ENCODE results near the gene MYO5C. TPM values are rescaled to one million over a fixed set of nuclear protein-coding genes. Genes with fewer than 3 reads are reported as not detected.

MYO5C gene
- total and polyA plus RNA-seq, 2 donors (not counting 1 experiment from before 2014, with no cell fraction given) = under 0.01 to 0.07 TPM

GRCh38 chr15:52258461-52258860 lies 37.1 kb downstream of the MYO5C start:
- Histone ChIP-seq H2AFZ (ENCODE audit: low read length) (no peak overlapping the region), H3K9ac (ENCODE audit: insufficient read depth, low read length) (no peak overlapping the region), H3K36me3 (ENCODE audit: control insufficient read depth, insufficient read depth, low read length) (no peaks in the 10 kb centered on the region), H3K27ac (ENCODE audit: insufficient read depth, low read length) (no peak overlapping the region), H4K20me1 (ENCODE audit: control insufficient read depth, extremely low read depth, insufficient read depth, low read length) (no peaks in the 10 kb centered on the region), H3K9me3 (ENCODE audit: control insufficient read depth, insufficient read depth, low read depth, low read length) (no peaks in the 10 kb centered on the region), H3K4me2 (ENCODE audit: extremely low read depth, insufficient read depth, low read length) (no peak overlapping the region), H3K27me3 (ENCODE audit: control insufficient read depth, insufficient read depth, low read length) (no peaks in the 10 kb centered on the region), H3K4me3 (replicated peaks in 1 of 4; ENCODE audit: control extremely low read depth in 1 of 4, insufficient read depth in 1 of 4, low read depth in 3 of 4, low read length in 4 of 4) (no peak overlapping the region), H3K4me1 (ENCODE audit: control insufficient read depth, extremely low read depth, insufficient read depth, low read length) (peaks cover 8% of the 10 kb centered on the region), H3K79me2 (ENCODE audit: control insufficient read depth, insufficient read depth, low read length) (no peaks in the 10 kb centered on the region)
- TF ChIP-seq, protein P1, sequence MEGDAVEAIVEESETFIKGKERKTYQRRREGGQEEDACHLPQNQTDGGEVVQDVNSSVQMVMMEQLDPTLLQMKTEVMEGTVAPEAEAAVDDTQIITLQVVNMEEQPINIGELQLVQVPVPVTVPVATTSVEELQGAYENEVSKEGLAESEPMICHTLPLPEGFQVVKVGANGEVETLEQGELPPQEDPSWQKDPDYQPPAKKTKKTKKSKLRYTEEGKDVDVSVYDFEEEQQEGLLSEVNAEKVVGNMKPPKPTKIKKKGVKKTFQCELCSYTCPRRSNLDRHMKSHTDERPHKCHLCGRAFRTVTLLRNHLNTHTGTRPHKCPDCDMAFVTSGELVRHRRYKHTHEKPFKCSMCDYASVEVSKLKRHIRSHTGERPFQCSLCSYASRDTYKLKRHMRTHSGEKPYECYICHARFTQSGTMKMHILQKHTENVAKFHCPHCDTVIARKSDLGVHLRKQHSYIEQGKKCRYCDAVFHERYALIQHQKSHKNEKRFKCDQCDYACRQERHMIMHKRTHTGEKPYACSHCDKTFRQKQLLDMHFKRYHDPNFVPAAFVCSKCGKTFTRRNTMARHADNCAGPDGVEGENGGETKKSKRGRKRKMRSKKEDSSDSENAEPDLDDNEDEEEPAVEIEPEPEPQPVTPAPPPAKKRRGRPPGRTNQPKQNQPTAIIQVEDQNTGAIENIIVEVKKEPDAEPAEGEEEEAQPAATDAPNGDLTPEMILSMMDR (conservative IDR thresholded peaks at IDR 0.05 in 1 of 2, IDR thresholded peaks at IDR 0.05 in 1 of 2; ENCODE audit: low read depth in 1 of 2, low read length in 2 of 2) = no peak
- TF ChIP-seq EZH2 (IDR thresholded peaks at IDR 0.05; ENCODE audit: low read length, missing control alignments) = no peak
- no peak for DNase-seq (ENCODE audit: low read depth in 2 of 2)

DNA sequence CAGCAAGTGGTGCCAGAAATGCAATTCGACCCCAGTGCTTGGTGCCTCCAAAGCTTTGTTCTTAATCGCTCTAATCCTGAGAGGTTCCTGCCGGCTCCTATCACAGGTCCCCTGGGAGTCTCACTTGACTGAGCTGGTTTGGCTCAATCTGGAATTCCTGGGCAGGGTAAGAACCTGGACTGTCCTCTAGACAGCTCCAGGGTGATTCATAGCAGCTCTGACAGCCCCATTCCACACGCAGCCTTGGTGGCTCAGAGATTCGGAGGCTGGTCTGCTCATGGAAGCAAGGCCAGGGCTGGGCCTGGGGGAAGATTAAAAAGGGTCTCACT lies 37.9 kb downstream of the MYO5C start:
- H3K9me3 ChIP-seq (ENCODE audit: control insufficient read depth, insufficient read depth, low read depth, low read length) = no peaks in the 10 kb centered on the region
- H3K27ac ChIP-seq (ENCODE audit: insufficient read depth, low read length) = no peak overlapping the region
- peak in 1 of 2 donors; percentile 70 for DNase-seq (ENCODE audit: low read depth in 2 of 2)
- H3K4me3 ChIP-seq (replicated peaks in 1 of 4; ENCODE audit: control extremely low read depth in 1 of 4, insufficient read depth in 1 of 4, low read depth in 3 of 4, low read length in 4 of 4) = no peak overlapping the region
- no peak overlapping the region for H2AFZ ChIP-seq (ENCODE audit: low read length)
- TF ChIP-seq, protein P1 (conservative IDR thresholded peaks at IDR 0.05 in 1 of 2, IDR thresholded peaks at IDR 0.05 in 1 of 2; ENCODE audit: low read depth in 1 of 2, low read length in 2 of 2) = no peak
- no peak for TF ChIP-seq EZH2 (IDR thresholded peaks at IDR 0.05; ENCODE audit: low read length, missing control alignments)
- no peak overlapping the region for H3K9ac ChIP-seq (ENCODE audit: insufficient read depth, low read length)
- H3K27me3 ChIP-seq (ENCODE audit: control insufficient read depth, insufficient read depth, low read length) = no peaks in the 10 kb centered on the region
- no peak overlapping the region for H3K4me2 ChIP-seq (ENCODE audit: extremely low read depth, insufficient read depth, low read length)
- H4K20me1 ChIP-seq (ENCODE audit: control insufficient read depth, extremely low read depth, insufficient read depth, low read length) = no peaks in the 10 kb centered on the region
- H3K36me3 ChIP-seq (ENCODE audit: control insufficient read depth, insufficient read depth, low read length) = no peaks in the 10 kb centered on the region
- peaks cover 13% of the 10 kb centered on the region for H3K4me1 ChIP-seq (ENCODE audit: control insufficient read depth, extremely low read depth, insufficient read depth, low read length)
- no peaks in the 10 kb centered on the region for H3K79me2 ChIP-seq (ENCODE audit: control insufficient read depth, insufficient read depth, low read length)

DNA sequence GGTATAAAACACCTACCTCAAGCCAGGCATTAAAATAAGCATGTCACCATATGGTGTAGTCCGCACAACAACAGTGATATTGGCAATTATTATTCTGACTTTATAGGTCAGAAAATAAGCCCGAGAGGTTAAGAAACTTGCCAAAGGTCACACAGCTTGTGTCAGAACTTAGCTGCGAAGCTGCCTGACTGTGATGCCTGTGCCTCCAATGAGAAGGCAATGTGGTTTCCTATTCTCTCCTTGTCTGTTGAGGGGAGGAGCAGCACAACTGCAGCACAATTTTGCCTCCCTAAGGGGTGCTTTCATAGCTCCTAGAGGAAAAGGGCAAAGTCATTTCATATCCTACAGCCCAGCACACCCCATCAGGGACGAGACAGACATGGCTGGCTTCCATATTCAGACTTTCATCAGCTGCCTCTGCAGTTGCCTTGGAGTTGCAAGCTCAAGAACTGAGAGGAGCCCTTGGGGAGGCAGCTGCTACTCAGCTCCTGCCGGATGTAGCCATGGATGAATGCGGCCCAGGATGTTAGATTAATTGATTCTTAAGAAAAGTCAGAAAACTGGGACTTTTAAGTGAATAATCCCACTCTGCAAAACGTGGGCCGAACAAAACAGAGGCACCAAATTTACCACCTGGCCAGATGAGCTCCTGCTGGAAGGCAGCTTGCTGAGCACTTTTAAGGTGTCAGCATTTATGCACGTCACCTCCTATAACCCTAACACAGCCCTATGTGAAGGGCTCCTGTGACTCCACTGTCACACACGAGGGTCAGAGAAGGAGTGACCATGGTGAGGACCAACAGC lies 38.5 kb downstream of the MYO5C start:
- H3K79me2 ChIP-seq (ENCODE audit: control insufficient read depth, insufficient read depth, low read length) = no peaks in the 10 kb centered on the region
- TF ChIP-seq, protein P1 (conservative IDR thresholded peaks at IDR 0.05 in 1 of 2, IDR thresholded peaks at IDR 0.05 in 1 of 2; ENCODE audit: low read depth in 1 of 2, low read length in 2 of 2) = no peak
- TF ChIP-seq EZH2 (IDR thresholded peaks at IDR 0.05; ENCODE audit: low read length, missing control alignments) = no peak
- peaks cover 13% of the 10 kb centered on the region for H3K4me1 ChIP-seq (ENCODE audit: control insufficient read depth, extremely low read depth, insufficient read depth, low read length)
- no peak overlapping the region for H2AFZ ChIP-seq (ENCODE audit: low read length)
- no peak overlapping the region for H3K9ac ChIP-seq (ENCODE audit: insufficient read depth, low read length)
- DNase-seq (ENCODE audit: low read depth in 2 of 2) = peak in 1 of 2 donors; percentile 15
- no peak overlapping the region for H3K4me2 ChIP-seq (ENCODE audit: extremely low read depth, insufficient read depth, low read length)
- H4K20me1 ChIP-seq (ENCODE audit: control insufficient read depth, extremely low read depth, insufficient read depth, low read length) = no peaks in the 10 kb centered on the region
- H3K27ac ChIP-seq (ENCODE audit: insufficient read depth, low read length) = no peak overlapping the region
- no peaks in the 10 kb centered on the region for H3K27me3 ChIP-seq (ENCODE audit: control insufficient read depth, insufficient read depth, low read length)
- H3K36me3 ChIP-seq (ENCODE audit: control insufficient read depth, insufficient read depth, low read length) = no peaks in the 10 kb centered on the region
- no peak overlapping the region for H3K4me3 ChIP-seq (replicated peaks in 1 of 4; ENCODE audit: control extremely low read depth in 1 of 4, insufficient read depth in 1 of 4, low read depth in 3 of 4, low read length in 4 of 4)
- no peaks in the 10 kb centered on the region for H3K9me3 ChIP-seq (ENCODE audit: control insufficient read depth, insufficient read depth, low read depth, low read length)
